ENCODE data around the gene PLA2G2E. TPM values are rescaled to one million over a fixed set of nuclear protein-coding genes. Genes with fewer than 3 reads are reported as not detected.

The PLA2G2E gene, protein sequence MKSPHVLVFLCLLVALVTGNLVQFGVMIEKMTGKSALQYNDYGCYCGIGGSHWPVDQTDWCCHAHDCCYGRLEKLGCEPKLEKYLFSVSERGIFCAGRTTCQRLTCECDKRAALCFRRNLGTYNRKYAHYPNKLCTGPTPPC
- total RNA-seq = not detected

DNA sequence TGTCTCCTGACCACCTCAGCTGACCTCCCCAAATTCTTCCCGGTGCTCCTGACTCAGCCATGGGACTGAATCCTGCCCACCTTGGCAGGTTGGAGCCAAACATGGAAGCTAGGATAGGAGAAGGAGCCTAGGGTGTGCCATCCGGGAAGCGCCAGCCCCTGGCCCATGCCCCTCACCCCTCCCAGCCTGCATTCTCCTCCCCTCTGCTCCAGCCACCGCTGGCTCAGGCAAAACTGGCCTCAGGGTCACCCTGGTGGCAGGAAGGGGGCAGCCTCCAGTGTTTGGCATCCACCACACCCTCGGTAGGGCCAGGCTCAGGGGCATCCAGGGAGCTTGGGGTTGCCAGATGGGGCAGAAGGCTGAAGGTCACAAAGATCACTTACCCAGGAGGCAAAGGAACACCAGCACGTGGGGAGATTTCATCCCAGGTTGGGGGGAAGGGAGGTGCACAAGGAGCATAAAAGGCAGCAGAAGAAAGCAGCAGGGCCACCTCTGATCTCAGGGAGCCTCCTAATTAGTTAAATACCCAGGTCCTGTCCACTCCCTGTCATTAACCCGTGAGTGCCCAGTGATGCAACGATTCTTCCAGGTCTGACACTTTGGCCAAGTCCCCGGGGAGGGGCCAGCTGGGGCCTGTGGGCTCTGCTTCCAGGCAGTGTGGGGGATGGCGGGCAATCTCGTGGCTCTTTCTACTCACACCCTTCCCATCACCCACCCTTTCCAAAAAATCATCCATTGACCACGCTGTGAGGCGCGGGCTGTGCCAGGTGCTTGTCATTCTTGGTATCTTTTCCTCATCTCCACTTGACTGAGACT, at the start of gene PLA2G2E:
Gene PLA2G2E (minus strand): TSS at position 481 of the 816 bp plus-strand sequence. CDS start 58 bp downstream, at position 423.
- CTCF ChIA-PET = interaction anchor here (0.7 kb wide), 1 partner anchor 1355 kb away, joined by 3 read pairs; no protein-coding TSS in a partner anchor
- intact Hi-C loops (cut with DNase I, micrococcal nuclease) = no loop called here
- H3K27me3 Mint-ChIP-seq = no peaks in the 10 kb centered on the region
- no peaks in the 10 kb centered on the region for H3K36me3 Mint-ChIP-seq (ENCODE audit: low read depth)
- no peaks in the 10 kb centered on the region for H3K4me1 Mint-ChIP-seq
- H3K27ac Mint-ChIP-seq = no peak within 1 kb of the TSS
- POLR2A ChIA-PET = no interaction called here
- H3K4me3 Mint-ChIP-seq = no peak within 1 kb of the TSS
- no peaks in the 10 kb centered on the region for H3K9me3 Mint-ChIP-seq (ENCODE audit: low read depth)
- DNase-seq = no peak
- ATAC-seq = no peak

DNA sequence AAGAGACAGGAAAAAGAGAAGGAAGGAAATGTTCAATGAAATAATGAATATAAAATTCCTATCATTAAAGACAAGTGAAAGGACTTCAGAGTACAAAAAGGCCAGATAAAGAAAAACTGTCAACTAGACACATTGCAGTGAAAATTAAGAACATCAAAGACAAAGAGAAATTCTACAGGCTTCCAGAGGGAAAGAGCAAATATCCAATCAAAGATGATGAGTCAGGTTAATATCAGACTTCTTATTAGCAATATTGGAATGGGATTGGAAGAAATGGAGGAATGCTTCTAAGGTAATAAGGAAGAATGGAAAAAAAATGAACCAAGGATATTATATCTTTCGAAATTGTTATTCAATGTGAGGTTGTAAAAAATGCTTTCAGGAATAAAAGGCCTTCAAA, 48.2 kb upstream of the PLA2G2E start:
- POLR2A ChIA-PET = no interaction called here
- no peaks in the 10 kb centered on the region for H3K4me1 Mint-ChIP-seq
- H3K36me3 Mint-ChIP-seq (ENCODE audit: low read depth) = no peaks in the 10 kb centered on the region
- no peaks in the 10 kb centered on the region for H3K9me3 Mint-ChIP-seq (ENCODE audit: low read depth)
- CTCF ChIA-PET = no interaction called here
- intact Hi-C loops (cut with DNase I, micrococcal nuclease) = no loop called here
- DNase-seq (no peak), ATAC-seq (no peak)
- no peak overlapping the region for H3K27ac Mint-ChIP-seq
- peaks cover 16% of the 10 kb centered on the region for H3K27me3 Mint-ChIP-seq
- no peak overlapping the region for H3K4me3 Mint-ChIP-seq

DNA sequence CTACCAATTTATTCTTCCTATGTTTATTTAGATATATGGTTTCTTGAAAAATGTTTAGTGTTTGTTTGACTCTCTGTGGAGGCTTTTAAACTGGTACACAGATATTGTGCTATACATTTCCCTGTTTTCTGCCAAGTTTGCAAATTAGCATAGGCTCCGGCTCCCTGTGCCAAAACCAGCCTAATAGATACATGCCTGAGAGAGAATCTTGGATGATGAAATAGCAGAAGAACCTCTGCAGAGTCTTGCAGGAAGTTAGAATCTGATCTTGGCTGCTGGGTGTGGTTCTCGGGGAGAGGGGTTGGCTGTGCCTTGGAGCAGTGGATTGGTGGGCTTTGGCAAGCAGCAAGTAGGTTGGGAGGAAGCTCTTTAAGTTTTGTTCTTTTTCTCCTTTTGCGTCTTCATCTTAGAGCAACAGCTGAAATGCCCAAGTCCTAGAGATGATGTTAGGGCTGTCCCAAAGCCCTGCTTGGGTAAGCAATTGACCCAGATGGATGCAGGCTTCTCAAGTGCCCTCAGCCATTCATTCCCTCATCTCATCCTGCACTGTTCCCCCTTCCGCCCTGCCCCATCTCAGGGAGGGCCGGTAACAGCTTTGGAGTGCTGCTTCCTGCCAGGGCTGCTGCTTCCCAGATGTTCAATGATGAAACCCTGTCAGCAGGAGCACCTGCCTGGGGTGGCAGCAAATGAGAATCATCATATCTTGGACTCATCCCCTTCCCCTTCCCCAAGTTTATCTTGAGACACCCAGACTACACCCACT, 46.7 kb upstream of the PLA2G2E start:
- Mint-ChIP-seq H3K27ac (no peak overlapping the region), H3K4me3 (no peak overlapping the region), H3K4me1 (no peaks in the 10 kb centered on the region), H3K36me3 (ENCODE audit: low read depth) (no peaks in the 10 kb centered on the region), H3K27me3 (peaks cover 21% of the 10 kb centered on the region), H3K9me3 (ENCODE audit: low read depth) (no peaks in the 10 kb centered on the region)
- ChIA-PET POLR2A (no interaction called here), CTCF (interaction anchor here (0.6 kb wide), 1 partner anchor 242 kb away, joined by 3 read pairs; no protein-coding TSS in a partner anchor)
- DNase-seq (no peak), ATAC-seq (no peak)
- intact Hi-C loops (cut with DNase I, micrococcal nuclease) = no loop called here

DNA sequence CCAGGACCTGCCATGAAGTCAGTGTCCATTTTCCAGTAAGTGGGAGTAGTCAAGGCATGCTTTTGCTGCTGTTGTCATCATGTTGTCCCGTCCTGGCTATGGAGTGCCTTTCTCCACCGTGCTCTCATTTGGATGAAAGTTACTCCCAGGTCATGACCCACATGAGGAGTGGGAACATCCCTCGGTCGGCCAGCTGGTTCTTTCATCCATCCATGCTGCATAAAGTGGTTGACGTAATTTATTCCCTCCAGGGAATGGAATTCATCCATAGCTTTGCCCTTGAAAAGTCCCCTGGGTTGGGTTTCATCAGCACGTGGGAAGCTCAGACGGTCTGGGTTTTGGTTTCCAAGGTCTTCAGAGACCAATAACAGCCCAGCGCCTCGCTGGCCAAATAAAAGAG, 44.4 kb upstream of the PLA2G2E start:
- DNase-seq (no peak), ATAC-seq (no peak)
- CTCF ChIA-PET = no interaction called here
- POLR2A ChIA-PET = no interaction called here
- no peak overlapping the region for H3K4me3 Mint-ChIP-seq
- no peaks in the 10 kb centered on the region for H3K36me3 Mint-ChIP-seq (ENCODE audit: low read depth)
- H3K9me3 Mint-ChIP-seq (ENCODE audit: low read depth) = no peaks in the 10 kb centered on the region
- intact Hi-C loops (cut with DNase I, micrococcal nuclease) = no loop called here
- H3K27ac Mint-ChIP-seq = no peak overlapping the region
- peaks cover 32% of the 10 kb centered on the region for H3K27me3 Mint-ChIP-seq
- H3K4me1 Mint-ChIP-seq = no peaks in the 10 kb centered on the region

DNA sequence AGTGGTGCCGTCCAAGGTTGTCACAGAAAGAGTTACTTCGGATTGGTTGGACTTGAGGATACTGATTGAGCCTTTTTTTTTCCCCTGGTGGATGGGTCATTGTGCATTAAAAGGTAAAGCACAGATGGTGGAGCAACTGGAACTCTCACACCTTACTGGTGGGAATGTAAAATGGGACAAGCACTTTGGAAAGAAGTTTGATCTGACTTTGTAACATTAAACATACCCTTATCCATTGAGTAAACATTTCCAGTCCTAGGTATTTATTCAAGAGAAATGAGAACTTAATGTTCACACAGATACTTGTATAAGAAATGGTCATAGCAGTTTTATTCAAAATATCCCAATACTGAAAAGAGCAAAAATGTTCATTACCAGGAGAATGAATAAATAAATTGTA, 41.1 kb upstream of the PLA2G2E start:
- H3K4me3 Mint-ChIP-seq = no peak overlapping the region
- ATAC-seq (no peak), DNase-seq (no peak)
- no peaks in the 10 kb centered on the region for H3K4me1 Mint-ChIP-seq
- intact Hi-C loops (cut with DNase I, micrococcal nuclease) = no loop called here
- ChIA-PET POLR2A (no interaction called here), CTCF (no interaction called here)
- no peaks in the 10 kb centered on the region for H3K36me3 Mint-ChIP-seq (ENCODE audit: low read depth)
- H3K9me3 Mint-ChIP-seq (ENCODE audit: low read depth) = no peaks in the 10 kb centered on the region
- peaks cover 33% of the 10 kb centered on the region for H3K27me3 Mint-ChIP-seq
- no peak overlapping the region for H3K27ac Mint-ChIP-seq

DNA sequence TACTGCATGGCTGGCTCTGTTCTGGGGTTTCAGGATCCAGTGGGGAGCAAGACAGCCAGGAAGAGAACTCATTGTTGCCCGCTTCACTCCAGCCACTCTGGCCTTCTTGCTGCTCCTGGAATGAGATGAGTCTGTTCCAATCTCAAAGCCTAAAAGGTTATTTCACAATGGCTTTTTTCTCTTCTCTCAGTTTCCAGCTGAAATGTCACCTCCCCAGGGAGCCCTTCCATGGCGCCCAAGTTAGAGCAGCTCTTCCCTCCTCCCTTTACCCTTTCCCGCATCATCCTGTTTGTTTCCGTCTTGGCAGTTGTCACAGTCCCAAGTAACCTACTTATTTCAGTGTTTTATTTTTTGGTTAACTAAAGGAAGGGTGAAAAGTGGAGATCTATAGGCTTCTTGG, 40.2 kb upstream of the PLA2G2E start:
- H3K9me3 Mint-ChIP-seq (ENCODE audit: low read depth) = no peaks in the 10 kb centered on the region
- no peak for ATAC-seq
- intact Hi-C loops (cut with DNase I, micrococcal nuclease) = no loop called here
- no peak overlapping the region for H3K4me3 Mint-ChIP-seq
- peaks cover 33% of the 10 kb centered on the region for H3K27me3 Mint-ChIP-seq
- ChIA-PET POLR2A (no interaction called here), CTCF (no interaction called here)
- no peaks in the 10 kb centered on the region for H3K4me1 Mint-ChIP-seq
- DNase-seq = no peak
- H3K36me3 Mint-ChIP-seq (ENCODE audit: low read depth) = no peaks in the 10 kb centered on the region
- H3K27ac Mint-ChIP-seq = no peak overlapping the region

DNA sequence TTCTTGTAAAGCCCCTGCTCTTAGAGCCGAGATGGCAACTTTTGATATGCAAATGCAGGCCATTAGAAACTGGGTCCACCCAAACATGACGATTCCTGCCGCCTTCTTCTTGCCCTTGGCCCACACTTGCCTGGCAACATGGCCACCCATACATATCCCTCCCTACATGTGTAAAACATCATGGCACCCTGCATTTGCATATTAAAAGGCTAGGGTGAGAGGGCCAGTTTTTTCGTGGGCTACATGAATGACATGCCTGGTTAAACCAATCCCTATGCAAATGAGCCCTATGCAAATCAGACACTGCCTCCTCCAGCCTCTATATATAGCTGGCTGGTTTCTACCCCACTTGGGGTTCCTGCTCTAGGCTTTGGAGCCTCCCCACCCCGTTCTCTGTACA, 37.2 kb upstream of the PLA2G2E start:
- no peaks in the 10 kb centered on the region for H3K4me1 Mint-ChIP-seq
- no peaks in the 10 kb centered on the region for H3K36me3 Mint-ChIP-seq (ENCODE audit: low read depth)
- H3K27me3 Mint-ChIP-seq = peaks cover 32% of the 10 kb centered on the region
- ATAC-seq = no peak
- H3K27ac Mint-ChIP-seq = no peak overlapping the region
- ChIA-PET CTCF (no interaction called here), POLR2A (no interaction called here)
- DNase-seq = no peak
- H3K4me3 Mint-ChIP-seq = no peak overlapping the region
- intact Hi-C loops (cut with DNase I, micrococcal nuclease) = no loop called here
- no peaks in the 10 kb centered on the region for H3K9me3 Mint-ChIP-seq (ENCODE audit: low read depth)

DNA sequence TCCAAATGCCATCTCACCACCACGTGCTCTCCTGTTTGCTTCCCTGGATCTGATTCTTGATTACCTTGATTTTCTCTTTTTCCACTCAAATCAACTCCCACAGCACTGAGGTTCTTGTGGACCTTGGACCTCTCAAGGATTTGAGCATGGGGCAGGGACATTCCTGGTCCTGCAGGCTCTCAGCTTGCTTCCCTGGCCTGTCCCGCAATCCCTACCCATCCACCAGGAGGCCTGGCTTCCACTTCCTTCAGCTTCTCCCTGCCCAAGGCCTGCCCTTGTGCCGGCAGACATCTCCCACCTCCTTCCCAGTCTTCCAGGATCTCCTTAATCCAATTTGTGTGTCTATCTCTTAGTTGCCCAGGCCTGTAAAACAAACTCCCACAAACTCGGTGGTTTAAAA, 34.4 kb upstream of the PLA2G2E start:
- no peaks in the 10 kb centered on the region for H3K4me1 Mint-ChIP-seq
- H3K27me3 Mint-ChIP-seq = peaks cover 38% of the 10 kb centered on the region
- ATAC-seq (no peak), DNase-seq (no peak)
- CTCF ChIA-PET = no interaction called here
- no peak overlapping the region for H3K4me3 Mint-ChIP-seq
- H3K36me3 Mint-ChIP-seq (ENCODE audit: low read depth) = no peaks in the 10 kb centered on the region
- H3K9me3 Mint-ChIP-seq (ENCODE audit: low read depth) = peaks cover 3% of the 10 kb centered on the region
- POLR2A ChIA-PET = no interaction called here
- no peak overlapping the region for H3K27ac Mint-ChIP-seq
- intact Hi-C loops (cut with DNase I, micrococcal nuclease) = no loop called here

DNA sequence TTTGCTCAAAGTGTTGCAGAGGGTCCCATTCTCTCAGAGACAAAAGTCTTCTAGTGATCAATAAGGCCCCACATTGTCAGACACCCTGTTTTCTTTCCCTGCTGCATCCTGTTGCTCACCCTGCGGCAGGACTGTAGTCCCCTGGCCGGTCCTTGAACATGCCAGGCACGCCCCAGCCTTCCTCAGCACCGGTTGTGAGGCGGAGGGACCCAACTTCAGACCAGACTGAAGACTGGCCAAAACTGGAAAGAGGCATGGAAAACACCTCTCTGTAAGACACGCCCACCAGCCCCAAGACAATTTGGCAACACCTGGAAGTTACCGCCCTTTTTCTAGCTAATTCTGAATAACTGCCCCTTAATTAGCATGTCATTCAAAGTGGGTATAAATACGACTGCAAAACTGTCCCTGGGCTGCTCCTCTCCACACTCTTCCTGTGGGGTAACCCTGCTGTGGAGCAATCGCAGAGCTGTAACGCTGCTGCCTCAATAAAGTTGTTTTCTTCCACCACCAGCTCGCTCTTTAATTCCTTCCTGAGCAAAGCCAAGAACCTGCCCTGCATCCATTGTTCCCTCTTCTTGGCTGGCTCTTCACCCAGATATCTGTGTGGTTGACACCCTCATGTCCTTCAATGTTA, 32.2 kb upstream of the PLA2G2E start:
- Mint-ChIP-seq H3K4me3 (no peak overlapping the region), H3K36me3 (ENCODE audit: low read depth) (no peaks in the 10 kb centered on the region), H3K27me3 (peaks cover 30% of the 10 kb centered on the region), H3K27ac (no peak overlapping the region), H3K4me1 (no peaks in the 10 kb centered on the region), H3K9me3 (ENCODE audit: low read depth) (peaks cover 3% of the 10 kb centered on the region)
- POLR2A ChIA-PET = no interaction called here
- DNase-seq (no peak), ATAC-seq (no peak)
- CTCF ChIA-PET = no interaction called here
- intact Hi-C loops (cut with DNase I, micrococcal nuclease) = no loop called here

DNA sequence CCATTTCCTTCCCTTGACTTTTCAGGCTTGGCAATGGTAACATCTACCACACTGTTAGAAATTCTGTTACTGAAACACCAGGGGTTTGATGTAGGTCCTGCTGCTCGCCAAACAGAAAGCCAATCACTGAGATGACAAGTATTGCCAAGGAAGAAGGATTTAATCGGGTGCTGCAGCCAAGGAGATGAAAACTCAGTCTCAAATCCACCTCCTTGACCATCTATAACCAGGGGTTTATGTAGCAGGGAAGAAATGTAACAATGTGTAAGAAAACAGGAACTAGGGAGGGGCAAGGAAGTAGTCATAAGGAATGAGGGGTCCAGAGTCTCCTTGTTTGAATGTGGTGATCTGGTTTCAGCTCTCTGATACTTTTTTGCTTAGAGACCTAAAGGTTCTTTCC, 30.6 kb upstream of the PLA2G2E start:
- no peak for DNase-seq
- ATAC-seq = no peak
- ChIA-PET CTCF (no interaction called here), POLR2A (no interaction called here)
- Mint-ChIP-seq H3K4me3 (no peak overlapping the region), H3K27ac (no peak overlapping the region), H3K27me3 (peaks cover 31% of the 10 kb centered on the region), H3K36me3 (ENCODE audit: low read depth) (no peaks in the 10 kb centered on the region), H3K4me1 (no peaks in the 10 kb centered on the region), H3K9me3 (ENCODE audit: low read depth) (peaks cover 3% of the 10 kb centered on the region)
- intact Hi-C loops (cut with DNase I, micrococcal nuclease) = no loop called here

DNA sequence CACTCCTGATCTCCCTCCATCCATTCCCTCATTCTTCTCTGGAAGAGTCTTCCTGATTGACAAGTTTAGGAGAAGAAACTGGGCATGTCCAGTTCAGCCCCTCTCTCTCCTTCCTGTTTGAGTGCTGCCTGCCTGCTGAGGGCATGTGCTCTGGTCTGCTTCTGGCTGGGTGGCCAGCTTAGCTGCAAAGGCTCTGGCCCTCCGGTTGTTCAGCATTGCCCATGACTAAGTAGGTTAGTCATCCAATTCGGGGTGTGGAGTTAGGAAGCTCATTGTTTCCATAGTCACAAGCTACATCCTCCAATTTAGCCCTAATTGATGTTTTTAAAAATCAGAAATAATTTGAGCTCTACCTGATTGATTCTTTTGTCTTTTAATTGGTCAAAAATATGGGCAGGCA, 25.6 kb upstream of the PLA2G2E start:
- Mint-ChIP-seq H3K27ac (no peak overlapping the region), H3K4me1 (no peaks in the 10 kb centered on the region), H3K4me3 (no peak overlapping the region), H3K36me3 (ENCODE audit: low read depth) (no peaks in the 10 kb centered on the region), H3K27me3 (peaks cover 24% of the 10 kb centered on the region), H3K9me3 (ENCODE audit: low read depth) (peaks cover 3% of the 10 kb centered on the region)
- intact Hi-C loops (cut with DNase I, micrococcal nuclease) = no loop called here
- no peak for DNase-seq
- POLR2A ChIA-PET = no interaction called here
- ATAC-seq = no peak
- CTCF ChIA-PET = interaction anchor here (1.3 kb wide), 1 partner anchor 13 kb away, joined by 4 read pairs; no protein-coding TSS in a partner anchor
